Lower leg skin (tissue), 3 donors: ENCODE data around the gene PCDH9.

ENCODE experiments used
- POLR2A ChIP-seq, 2 donors: fragments of 450-650 bp; IDR thresholded peaks; one replicate each; pipeline ENCODE4 v1.6.1; 2016 to 2017; ENCODE audit warnings: antibody characterized with exemption in 2 of 2, mild to moderate bottlenecking in 1 of 2, moderate library complexity in 1 of 2
- TF ChIP-seq, protein P1 (sequence below), 3 donors: fragments of 450-650 bp; IDR thresholded peaks; one replicate each; pipeline ENCODE4 v1.5.1; 2016; ENCODE audit warnings: antibody characterized with exemption in 3 of 3, mild to moderate bottlenecking in 3 of 3, moderate library complexity in 2 of 3

DNA sequence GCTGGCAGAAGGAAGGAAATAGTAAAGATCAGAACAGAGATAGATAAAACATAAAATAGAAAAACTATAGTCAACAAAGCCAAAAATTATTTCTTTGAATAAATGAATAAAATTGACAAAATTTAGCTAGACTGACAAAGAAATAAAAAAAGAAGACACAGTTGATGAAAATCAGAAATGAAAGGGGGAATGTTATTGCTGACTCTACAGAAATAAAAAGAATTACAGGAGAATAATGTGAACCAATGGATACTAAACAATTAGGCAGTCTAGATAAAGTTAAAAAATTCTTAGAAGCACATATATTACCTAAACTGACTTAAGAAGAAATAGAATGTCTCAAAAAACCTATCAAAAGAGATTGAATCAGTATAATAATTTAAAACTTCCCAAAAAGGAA lies 933.8 kb downstream of the PCDH9 start:
- TF ChIP-seq, protein P1, sequence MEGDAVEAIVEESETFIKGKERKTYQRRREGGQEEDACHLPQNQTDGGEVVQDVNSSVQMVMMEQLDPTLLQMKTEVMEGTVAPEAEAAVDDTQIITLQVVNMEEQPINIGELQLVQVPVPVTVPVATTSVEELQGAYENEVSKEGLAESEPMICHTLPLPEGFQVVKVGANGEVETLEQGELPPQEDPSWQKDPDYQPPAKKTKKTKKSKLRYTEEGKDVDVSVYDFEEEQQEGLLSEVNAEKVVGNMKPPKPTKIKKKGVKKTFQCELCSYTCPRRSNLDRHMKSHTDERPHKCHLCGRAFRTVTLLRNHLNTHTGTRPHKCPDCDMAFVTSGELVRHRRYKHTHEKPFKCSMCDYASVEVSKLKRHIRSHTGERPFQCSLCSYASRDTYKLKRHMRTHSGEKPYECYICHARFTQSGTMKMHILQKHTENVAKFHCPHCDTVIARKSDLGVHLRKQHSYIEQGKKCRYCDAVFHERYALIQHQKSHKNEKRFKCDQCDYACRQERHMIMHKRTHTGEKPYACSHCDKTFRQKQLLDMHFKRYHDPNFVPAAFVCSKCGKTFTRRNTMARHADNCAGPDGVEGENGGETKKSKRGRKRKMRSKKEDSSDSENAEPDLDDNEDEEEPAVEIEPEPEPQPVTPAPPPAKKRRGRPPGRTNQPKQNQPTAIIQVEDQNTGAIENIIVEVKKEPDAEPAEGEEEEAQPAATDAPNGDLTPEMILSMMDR (IDR thresholded peaks at IDR 0.05) = no peak
- no peak for TF ChIP-seq POLR2A (IDR thresholded peaks at IDR 0.05)
